GM21619 (cell line): Measurements from ENCODE around the gene PSMG1.

Experiments used
- ATAC-seq: cut with Tn5 transposase; IDR thresholded peaks from one replicate; pipeline ENCODE4 v1.9.1; 2021; ENCODE audit not compliant: unreplicated experiment

The PSMG1 gene

DNA sequence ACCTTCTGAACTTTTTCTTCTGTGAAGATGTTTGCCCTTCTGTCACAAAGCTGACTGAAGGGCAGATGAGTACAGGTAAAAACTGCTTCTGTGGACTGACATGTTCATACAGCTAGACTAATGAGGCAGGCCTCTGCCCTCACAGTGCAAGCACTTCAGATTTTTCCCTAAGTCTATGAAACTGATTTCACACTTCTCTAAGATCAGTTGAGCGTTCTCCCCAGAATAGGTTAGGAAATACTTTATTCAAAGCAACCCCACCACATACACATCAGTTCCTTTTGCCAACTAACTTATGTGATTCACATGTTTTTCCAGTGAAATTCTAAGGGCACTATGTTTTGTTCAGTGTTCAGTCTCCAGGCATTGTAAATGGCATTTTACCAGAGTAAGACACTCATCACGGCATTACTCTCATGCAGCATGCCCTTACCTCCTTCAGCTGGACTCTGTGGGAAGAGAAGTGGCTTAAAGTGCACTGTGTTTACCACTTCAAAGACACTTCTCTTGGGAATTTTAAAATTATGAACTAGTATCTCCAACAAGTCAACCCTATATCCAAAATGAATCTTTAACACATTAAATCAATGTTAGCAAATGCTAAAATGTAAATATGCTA lies 5.4 kb upstream of the PSMG1 start:
- ATAC-seq: no peak

DNA sequence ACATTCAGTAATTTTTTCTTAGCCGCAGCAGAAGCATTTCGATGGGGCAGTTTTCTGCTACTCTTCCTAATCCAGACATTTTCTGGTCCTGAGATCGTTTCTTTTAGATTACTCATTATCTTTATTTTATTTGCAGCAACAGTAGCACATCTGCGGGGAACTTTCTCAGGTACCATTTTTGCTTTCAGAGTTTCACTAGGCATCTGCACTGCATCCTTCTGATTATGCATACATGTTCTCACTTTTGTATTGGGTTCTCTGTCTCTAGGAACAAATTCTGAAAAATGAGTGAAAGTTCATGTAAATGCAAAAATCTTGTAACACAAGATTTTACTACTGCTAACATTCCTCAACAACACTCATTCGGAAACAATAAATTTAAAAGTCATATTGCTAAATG lies 3.9 kb upstream of the PSMG1 start:
- ATAC-seq: no peak

DNA sequence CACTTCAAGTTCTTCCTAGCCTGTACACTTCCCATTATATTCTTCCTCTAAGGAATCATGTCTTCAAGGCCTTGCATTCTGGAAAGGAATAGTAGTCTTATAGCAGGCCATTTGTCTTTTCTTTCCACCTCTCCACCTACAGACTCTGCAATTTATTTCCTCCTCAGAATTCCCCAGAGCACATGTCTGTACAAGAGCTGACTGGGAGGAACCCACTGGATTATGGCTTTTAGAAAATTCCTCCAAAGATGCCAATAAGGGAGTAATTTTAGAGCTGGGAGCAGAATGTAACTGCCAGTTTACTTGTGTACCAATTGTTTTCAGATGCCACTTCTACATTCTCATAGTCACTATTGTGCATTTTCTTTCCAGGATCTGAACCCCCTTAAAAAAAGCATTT lies 3.4 kb upstream of the PSMG1 start:
- ATAC-seq: no peak

DNA sequence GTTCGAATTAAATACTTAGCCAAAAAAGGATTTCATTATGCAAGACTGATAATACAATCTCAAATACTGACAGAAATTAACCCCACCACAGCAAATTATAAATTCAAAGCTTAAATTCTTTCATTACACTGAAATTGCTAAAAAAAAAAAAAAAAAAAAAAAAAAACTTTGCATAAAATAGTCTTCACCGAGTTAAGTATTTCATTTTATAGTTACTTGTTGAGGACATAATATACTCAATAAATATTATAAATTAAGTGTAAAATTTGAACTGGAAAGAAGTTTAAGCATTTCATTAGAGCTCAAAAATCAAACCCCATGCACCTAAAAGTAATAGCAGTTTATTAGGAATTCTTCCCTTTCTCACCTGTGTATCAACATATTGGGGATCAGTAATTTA lies 1.9 kb upstream of the PSMG1 start:
- ATAC-seq: no peak

DNA sequence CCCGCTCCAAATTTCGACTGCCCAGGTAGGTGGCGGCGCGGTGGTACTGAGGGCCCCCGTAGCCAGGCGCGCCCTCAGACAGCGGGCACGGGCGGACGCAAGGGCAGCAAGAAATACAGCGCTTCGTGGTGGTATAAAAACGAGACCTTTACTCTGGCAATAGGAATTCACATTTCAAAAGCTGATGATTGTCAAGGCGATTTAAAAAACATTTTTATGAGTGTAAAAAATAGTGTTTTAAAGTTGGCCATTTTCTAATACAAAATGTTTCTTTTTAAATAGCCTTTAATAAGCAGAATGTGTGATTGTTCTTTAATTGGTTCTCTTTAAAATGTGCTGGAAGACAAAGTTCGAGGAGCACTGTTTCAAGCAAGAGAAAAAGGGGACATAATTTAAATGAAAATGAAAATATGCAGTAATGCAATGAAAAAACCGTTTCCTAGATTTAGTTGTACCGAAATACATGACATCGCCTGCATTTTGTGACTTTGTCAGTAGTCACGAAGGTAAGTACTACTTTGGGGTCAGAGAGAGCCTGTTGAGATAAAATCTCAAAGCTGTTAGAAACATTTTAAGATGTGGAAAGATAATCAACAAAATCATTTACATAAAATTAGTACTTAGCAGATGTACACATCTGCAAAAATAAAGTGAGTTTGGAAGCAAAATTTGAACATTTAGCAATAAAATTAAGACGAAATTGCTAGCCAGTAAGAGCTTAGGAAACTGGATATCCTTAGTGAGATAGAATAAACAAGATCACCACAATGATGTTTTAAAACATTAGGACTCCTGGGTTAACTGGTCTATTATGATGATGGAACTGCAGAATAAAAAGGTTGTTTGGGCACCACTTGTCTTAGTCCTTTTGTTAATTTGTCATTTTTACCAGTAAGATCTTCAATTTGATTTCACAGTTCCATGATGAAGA lies 1.1 kb upstream of the PSMG1 start:
- no peak for ATAC-seq

DNA sequence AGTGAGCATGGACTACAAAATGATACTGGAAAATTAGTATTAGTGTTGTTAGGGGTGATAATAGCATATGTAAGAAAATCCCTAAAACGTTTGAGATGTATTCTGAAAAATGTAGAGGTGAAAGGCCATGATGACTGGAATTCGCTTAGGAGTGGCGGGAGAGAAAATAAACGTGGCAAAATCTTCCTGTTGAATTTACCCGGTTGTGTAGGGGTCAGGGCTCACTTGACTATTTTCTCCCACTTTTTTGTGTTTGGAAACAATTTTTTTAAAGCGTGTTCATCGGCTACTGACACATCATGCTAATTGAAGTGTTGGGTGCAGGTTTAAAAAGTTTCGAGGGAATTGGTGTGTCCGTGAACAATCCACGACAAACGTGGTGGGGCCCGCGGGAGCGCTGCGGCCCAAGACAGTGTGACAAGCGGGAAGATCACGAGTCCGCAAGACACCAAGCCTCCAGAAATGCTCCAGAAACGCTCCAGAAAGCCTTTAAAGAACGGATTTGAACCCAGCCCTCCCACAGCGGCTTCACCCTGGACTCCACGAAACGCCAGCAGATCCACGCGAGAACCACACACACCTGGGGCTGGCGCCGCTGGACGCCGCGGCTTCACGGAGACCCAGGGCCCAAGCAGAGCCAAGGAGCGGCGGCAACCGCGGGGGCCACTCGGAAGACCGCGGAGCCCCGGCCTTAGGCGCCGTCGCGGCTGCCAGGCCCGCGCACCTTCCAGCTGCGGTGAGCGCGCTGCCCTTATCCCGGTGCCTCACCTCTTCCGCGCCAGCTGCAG lies 573 bp downstream of the PSMG1 start:
- no peak for ATAC-seq

DNA sequence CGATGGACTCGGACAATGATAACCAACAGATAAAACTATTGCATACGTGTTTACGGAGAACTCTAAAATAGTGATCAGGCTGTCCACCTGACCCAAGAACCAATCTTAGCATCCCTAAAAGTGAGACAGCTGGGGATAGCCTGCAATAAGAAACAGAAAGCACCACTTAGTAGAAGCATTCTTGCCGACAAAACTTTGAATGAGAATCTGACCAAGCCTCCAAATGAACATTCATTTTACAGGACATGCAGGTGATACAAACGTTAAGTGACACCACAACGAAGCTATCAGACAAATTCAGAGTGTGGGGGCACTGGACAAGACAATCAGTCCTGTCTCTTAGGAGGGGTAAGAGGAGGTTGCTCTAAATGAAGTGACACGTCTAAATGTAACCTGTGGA lies 1.2 kb downstream of the PSMG1 start:
- no peak for ATAC-seq

DNA sequence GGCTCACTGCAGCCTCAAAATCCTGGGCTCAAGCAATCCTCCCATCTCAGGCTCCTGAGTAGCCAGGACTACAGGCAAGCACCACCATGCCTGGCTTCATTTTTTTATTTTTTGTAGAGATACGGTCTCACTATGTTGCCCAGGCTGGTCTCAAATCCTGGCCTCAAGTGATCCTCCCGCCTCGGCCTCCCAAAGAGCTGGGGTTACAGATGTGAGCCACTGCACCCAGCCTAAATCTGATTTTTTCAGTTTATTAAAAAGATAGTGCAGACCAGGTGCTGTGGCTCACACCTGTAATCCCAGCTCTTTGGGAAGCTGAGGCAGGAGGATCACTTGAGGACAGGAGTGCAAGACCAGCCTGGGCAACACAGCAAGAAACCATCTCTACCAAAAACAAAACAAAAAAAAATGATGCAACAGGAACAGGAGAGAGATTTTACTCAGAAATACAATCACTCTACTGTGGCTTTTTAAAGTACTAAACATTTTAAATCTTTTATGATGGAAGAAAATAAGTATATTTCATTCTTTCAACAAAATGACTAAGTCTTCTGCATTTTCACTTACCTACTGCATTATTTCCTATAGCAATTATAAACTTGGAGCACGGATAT lies 1.9 kb downstream of the PSMG1 start:
- no peak for ATAC-seq

DNA sequence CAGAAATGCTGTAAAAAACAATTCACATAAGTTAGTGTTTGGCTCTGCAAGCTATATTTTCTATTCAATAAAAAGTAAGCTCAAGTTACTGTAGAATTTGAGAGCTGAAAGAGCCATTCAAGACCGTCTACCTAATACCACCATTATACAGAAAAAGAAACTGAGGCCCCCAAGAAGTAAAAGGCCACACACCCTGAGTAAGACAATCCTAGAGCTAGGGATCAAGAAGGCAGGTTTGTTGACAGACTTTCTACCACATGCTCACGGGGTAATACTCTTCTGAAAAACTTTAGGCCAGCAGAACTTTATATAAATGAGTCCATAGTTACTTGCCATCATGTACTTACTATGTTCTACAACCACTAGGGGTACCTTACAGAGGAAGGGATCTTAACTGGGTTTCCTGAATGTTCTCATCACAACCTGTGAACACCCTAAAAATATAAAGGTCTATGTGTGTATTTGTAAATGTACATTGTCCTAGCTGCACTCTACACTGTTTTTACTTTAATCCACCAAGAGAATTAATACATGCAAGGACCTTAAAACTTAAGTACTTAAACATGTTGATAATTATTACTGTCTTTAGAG lies 2.7 kb downstream of the PSMG1 start:
- ATAC-seq: no peak

DNA sequence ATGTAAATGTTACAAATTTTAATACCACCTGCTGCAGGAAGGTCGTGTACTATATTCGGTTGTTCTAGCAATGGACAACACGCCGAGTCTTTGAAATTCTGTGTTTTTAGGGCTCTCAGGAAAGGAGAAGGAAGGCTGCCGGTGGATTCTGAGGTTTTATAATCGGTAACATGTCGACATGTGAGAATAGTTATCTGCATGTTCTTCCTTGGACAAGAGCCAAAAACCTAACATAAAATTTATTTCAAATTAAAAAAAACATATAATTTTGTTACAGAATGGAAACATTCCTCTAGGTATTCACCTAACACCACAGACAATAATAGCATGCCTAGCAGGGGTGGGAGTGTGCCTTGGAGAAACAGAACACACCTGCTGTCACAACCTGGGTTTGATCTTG lies 4.8 kb downstream of the PSMG1 start:
- no peak for ATAC-seq

DNA sequence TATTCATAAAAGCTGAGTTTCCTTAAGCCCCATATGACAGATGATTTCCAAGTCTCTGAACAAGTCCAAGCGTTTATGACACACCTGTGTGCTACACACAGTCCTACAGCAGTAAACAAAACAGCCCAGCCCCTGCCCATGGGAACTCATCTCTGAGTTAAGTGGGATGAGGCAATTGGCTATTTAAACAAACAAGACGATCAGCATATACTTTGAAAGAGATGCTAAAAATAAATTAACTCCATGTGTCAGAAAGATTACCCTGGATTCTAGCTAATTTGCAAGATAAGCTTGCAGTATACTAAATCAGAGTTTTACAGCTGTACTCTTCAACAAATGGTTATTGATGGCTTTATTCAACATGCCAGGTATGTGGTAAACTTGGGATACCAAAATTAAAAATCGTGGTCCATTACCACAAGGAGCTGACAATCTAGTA lies 7.0 kb downstream of the PSMG1 start:
- ATAC-seq: no peak

DNA sequence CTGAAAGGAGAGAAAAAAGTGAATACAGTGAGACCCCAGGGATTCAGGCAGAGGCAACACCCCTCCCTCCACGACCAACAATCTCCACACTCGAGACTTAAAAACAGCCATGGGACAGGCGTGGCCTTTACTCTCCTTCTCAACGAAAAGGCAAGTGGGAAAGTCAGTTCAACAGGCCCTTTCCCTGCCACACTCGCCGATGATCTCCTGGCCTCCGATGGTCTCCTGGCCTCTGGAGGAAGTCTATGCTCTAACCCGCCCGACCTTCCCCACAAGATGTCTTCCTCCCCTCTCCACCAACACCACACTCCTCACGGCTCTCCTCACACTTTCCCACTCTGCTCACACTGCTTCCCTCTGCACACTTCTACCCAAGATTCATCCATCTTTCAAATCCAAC lies 7.6 kb downstream of the PSMG1 start:
- ATAC-seq: no peak

DNA sequence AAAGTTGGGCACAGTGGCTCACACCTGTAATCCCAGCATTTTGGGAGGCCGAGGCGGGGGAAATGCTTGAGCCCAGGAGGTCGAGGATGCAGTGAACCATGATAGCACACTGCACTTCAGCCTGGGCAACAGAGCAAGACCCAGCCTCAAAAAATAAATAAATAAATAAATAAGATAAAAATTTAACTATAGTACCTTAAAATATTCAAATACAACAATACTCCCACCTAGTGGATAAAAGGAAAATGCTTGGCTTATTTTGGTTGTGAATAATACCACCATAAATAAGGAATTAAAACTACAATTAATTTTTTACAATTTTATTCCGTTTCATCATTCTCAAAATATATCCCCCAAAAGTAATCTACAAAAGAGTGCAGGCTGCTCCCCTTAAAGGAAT lies 8.1 kb downstream of the PSMG1 start:
- ATAC-seq: no peak

DNA sequence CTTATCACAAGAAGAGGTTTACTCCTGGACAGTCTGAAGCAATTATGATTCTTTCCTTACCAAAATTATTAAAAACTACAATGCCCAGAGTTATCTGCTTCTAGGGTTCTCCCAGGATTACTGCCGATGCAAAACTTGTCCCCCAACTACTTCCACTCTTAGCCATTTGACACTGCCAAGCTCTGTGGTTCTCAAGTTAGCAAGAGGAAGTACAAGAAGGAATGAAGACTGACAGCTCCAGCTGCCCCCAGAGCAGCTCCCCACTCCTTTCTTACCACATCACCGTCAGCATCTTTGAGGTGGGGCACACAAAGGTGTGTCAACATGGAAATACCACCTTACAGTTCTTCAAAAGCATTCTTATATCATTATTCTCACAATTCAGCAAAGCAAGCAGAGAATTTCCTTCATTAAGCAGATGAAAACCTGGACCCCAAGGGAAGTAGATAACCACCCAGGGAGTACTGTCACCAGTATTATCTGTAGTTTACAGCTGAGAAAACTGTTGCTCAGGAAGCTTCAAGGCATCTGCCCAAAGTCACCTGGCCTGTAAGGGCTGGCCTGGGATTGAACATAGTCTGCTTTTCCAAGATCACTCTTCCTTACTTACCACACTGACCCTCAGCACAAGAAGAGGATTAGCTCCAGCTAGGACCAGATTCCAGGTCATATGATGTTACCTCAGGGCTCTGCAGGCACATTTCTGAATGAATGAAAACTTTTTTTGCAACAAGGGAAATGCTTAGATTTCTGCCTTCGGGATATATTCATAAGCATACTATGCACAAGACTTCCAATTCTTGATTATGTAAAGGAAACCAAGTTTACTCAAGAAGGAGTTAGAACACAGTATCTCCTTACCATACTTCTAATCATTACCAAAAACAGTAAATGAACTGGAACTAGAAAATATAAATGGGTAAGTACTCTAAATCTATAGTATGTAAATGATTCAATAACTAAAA lies 9.3 kb downstream of the PSMG1 start:
- no peak for ATAC-seq

DNA sequence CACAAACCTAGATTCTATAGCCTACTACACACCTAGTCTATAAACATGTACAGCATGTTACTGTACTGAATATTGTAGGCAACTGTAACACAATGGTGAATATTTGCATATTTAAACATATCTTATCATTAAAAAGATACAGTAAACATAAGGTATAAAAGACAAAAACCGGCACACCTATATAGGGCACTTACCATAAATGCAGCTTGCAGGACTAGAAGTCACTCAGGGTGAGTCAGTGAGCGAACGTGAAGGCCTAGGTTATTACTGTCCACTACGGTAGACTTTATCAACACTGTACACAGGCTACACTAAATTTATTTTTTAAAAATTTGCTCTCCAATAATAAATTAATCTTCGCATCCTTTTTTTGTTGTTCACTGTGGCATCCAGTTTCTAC lies 13.3 kb downstream of the PSMG1 start:
- ATAC-seq: no peak

DNA sequence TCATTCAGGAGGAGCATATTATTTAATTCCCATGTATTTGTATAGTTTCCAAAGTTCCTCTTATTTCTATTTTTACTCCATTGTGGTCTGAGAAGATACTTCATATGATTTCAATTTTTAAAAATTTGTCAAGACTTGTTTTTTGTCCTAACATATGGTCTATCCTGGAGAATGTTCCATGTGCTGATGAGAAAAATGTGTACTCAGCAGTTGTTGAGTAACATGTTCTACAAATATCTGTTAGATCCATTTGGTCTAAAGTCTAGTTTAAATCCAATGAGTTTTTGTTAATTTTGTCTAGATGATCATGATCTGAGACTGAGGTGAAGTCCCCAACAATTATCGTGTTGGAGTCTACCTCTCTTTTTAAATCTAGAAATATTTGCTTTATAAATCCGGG lies 14.5 kb downstream of the PSMG1 start:
- ATAC-seq: no peak

DNA sequence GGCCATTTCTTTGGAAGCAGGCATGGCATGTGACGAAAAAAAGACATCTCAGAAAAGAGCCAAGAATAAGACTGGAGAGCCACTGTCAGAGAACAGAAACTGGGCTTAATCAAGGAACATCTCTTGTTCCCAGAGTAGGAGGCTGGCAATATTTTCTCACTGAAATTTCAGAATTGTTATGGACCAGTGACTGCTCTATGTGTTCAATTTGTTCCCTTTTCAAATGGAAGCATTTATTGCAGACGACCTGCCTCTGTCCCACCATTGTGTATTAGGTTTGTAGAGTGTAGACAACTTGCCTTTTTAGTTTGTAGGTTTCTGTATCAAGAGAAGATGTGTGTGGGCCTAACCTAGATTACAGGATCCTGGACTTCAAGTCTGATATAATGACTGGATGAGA lies 18.7 kb downstream of the PSMG1 start:
- ATAC-seq: no peak

DNA sequence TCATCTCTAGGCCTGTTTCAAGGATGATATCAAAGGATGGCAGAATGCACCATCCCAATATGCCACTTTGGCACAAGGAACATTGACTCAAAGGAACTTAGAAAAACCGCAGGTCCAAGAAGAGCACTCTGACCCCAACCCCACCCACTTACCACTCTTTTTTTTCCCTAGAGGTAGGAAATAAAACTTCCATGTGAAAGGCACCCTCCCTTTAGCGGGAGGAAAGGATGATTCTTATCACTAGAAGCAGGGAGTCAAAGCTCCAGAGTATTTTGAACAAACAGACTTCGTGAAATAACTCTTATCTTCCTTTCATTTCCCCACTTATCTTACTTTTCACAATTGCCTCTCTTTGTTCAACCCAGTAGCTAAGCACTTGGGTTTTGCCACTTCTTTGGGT lies 22.2 kb downstream of the PSMG1 start:
- no peak for ATAC-seq

DNA sequence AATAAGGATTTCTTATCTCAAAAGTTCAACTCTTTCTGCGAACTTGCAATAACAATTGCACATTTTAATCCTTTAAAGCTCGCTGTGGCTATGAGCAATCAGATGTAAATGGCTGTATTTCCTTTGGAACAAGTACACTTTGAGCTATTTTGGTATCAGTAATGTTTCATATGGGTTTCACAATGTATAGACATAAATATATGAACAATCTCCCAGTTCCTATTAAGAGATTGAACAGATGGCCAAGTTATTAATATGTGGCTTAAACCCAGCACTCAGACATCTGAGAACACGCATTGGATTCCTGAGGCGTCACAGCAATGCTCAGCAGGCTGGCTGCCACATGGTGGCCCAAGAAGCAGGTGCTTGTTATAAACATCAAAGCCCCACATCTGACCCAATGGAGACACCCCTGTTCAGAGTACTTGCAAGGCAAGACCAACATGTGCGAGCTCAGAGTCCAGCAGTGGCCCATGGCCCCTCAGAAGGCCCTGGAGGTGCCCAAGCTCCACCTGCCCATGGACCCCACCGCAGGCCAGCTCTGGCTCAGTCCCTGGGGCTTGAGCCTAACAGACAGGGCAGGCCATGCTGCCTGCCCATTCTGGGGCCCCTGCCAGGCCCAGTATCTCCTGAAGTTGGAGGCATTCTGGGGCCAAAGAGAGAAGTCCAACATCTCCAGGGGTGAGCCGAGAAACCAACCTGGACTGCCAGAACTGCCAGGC lies 23.7 kb downstream of the PSMG1 start:
- no peak for ATAC-seq
